Left lobe of liver (tissue), 2 donors: Measurements from ENCODE around the gene MYOM1. TPM values are rescaled to one million over a fixed set of nuclear protein-coding genes. Genes with fewer than 3 reads are reported as not detected.

Experiments used
- ATAC-seq: fragments of 200-7000 bp; cut with Tn5 transposase; one replicate; pipeline ENCODE4 v1.9.1; 2020; ENCODE audit warnings: mild to moderate bottlenecking, moderate library complexity
- DNase-seq: peaks from one replicate; pipeline ENCODE4 v3.0.0-alpha.2; 2020; ENCODE audit warnings: low spot score
- total RNA-seq: library from RNA; stranded (reverse); gene quantifications from one replicate; pipeline ENCODE4 v1.2.1, GENCODE V29; 2021
- donor health status: DM: no; HTN: no; CAD: no; lungs with moderate emphysema.
- donor health status: DM: no; HTN: yes; CAD: no.

Gene MYOM1
- total RNA-seq, 1 donor from 2014 or later, result 4.9 TPM

DNA sequence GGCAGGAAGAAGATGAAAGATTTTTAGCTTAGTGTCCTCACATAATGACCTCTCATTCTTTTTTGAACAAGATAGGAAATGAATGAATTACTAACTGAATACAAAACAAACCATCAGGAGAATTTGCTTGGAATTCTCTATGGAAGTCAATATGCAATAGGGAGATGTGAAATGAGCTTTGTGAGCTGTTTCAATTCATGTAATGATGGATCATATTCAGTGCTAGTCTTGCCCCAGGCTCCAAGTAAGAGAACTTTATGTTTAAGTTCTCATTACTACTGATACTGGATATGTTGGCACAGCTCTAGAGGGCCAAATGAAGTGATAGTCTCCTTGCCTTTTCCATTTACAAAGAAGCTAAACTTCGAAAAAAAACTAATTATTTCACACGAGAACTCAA is 29.2 kb downstream of the MYOM1 start:
- DNase-seq, result no peak

GRCh38 chr18:3189884-3190283 is 29.9 kb downstream of the MYOM1 start:
- DNase-seq (no peak), ATAC-seq (no peak)

More for the DNA sequence above, 29.2 kb downstream of the MYOM1 start:
- ATAC-seq, result no peak

DNA sequence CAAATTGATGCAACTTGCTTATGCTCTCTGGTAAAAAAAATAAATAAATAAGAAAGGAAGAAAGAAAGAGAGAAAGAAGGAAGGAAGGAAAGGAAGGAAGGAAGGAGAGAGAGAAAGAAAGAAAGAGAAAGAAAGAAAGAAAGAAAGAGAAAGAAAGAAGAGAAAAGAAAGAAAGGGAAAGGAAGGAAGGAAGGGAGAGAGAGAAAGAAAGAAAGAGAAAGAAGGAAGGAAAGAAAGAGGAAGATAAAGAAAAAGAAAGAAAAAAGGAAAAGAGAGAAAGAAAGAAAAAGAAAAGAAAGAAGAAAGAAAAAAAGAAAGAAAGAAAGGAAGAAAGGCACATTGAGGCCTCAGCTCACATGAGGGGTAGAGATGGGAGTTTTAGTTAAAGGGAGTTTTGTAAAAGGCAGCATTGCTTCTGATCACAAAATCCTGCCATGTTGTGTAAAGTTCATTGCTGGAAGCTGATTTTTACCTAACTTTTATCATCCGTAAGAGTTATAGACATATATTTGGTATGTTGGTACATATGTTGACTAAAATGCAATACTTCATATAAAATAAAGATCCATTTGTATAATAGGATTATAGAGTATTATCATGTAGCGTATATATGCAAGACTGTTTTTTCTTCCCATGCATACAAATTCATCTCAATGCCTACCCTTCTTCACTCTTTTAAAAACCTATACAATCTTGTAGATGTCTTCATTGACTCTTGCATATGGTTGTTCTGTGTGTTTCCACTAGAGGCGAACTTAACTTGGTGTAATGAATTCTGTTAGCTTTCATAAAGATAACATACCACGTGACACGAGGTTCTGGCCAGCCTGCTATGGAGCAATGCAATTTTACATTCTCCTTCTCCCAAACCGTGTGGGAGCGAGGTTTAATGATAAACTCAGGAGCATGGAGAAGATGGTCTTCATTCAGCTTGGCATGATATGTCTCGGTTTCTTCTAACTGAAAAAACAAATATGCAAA is 32.8 kb downstream of the MYOM1 start:
- ATAC-seq (no peak), DNase-seq (no peak)

GRCh38 chr18:3184275-3184963 is 35.3 kb downstream of the MYOM1 start:
- peak; percentile 80 for ATAC-seq

DNA sequence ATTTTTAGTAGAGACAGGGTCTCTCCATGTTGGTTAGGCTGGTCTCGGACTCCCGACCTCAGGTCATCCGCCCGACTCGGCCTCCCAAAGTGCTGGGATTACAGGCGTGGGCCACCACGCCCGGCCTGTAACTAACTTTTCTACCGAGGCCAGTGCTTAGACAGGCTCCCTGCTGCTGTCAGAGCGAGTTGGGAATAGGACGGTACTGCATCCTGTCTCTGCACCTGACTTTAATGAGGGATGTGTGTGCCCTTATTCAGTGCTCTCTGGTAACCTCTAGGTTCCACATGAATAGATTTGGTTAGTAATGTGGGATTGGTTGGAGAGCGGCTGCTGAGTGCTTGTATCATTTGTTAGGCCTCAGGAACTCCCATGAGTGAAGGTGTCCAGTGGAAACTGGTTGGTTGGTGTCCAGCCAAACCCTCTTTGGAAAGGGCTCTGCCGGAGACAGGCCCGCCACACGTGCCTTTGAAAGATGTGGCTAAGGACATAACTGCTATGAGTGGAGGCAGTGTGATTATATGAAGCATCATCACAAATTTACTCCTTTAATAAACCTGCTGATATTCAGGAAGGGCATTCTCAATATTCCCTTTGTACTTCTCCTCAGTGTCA is 36.6 kb downstream of the MYOM1 start:
- ATAC-seq (no peak), DNase-seq (no peak)

More at GRCh38 chr18:3184275-3184963, 35.3 kb downstream of the MYOM1 start:
- DNase-seq, result no peak

GRCh38 chr18:3180325-3180724 is 39.4 kb downstream of the MYOM1 start:
- ATAC-seq (no peak), DNase-seq (no peak)

GRCh38 chr18:3179430-3180089 is 40.2 kb downstream of the MYOM1 start:
- ATAC-seq, result no peak
- DNase-seq, result no peak

DNA sequence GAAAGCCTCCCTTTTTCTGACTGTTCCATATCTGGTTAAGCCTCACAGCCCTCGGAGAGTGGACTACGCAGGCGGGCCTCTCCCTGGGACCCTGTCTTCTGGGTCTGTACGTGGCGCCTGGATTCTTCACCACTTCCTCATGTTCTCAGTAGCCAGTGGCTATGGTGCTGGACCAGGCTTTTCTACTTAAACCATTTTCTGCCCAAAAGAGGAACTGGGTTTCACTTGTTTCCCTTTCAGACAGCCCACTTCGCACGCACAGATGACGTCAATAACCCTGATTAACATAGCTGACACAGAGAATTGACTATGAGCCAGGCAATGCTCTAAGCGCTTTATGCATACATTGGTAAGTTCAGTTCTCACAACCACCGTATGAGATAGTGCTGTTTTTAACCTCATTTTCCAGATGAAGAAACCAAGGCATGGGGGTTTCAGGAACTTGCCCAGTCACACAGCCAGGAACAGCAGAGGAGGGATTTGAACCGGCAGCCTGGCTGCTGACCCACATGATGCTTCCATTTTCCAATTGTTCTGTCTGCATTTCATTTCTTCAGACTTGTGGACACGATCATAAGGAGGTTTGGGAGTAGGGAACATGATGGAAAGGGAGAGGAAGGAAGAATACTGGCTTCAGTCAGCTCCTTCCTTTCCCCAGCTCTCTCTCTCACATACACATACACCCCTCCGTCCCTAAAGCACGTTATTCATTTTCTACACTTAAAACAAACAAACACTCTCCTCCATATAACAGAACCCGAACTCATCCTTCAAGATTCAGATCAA is 41.7 kb downstream of the MYOM1 start:
- DNase-seq (no peak), ATAC-seq (peak; percentile 46)

- no peak for DNase-seq
- ATAC-seq, result peak; percentile 28
Observed at GRCh38 chr18:3175195-3175758, 44.5 kb downstream of the MYOM1 start.

- DNase-seq (no peak), ATAC-seq (peak; percentile 29)
Observed at GRCh38 chr18:3172097-3172496, 47.7 kb downstream of the MYOM1 start.

- no peak for ATAC-seq
- no peak for DNase-seq
Observed at GRCh38 chr18:3171631-3172030, 48.1 kb downstream of the MYOM1 start.

- DNase-seq (no peak), ATAC-seq (no peak)
Observed at GRCh38 chr18:3170441-3171161, 49.2 kb downstream of the MYOM1 start.

GRCh38 chr18:3164381-3164780 is 55.4 kb downstream of the MYOM1 start:
- DNase-seq, result no peak
- ATAC-seq, result peak; percentile 55

DNA sequence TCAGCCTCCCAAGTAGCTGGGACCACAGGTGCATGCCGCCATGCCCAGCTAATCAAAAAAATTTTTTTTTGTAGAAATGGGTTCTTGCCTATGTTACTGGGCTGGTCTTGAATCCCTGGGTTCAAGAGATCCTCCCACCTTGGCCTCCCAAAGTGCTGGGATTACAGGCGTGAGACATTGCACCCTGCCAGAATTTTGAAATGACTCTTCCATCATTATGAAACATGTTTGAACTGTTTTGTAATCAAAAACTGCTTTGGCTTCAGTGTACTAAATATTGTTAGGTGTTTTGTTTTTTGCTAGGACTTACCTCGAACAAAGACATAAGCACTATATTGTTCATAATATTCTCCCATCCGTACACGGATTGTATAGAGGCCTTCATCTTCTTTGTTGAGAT is 55.8 kb downstream of the MYOM1 start:
- no peak for DNase-seq

DNA sequence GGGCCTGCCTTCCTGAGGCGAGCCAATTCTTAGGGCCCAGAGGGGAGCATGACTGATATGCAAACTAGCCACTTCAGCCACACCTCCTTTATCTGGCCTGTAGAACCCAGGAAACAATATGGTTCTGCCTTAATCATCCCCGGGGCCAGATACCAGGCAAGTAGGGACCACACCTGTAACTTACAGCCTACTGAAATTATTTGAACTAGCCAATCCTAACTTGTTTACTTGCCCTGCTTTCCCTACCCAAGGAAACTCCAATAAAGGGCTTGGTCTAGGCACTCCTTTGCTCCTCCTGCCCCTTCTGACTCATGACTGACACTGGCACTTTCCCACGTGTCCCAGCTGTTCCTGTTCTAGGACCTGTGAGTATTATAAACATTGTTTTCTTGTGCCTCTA is 57.6 kb downstream of the MYOM1 start:
- DNase-seq (no peak), ATAC-seq (no peak)

More for the DNA sequence above, 55.8 kb downstream of the MYOM1 start:
- ATAC-seq, result peak; percentile 63

DNA sequence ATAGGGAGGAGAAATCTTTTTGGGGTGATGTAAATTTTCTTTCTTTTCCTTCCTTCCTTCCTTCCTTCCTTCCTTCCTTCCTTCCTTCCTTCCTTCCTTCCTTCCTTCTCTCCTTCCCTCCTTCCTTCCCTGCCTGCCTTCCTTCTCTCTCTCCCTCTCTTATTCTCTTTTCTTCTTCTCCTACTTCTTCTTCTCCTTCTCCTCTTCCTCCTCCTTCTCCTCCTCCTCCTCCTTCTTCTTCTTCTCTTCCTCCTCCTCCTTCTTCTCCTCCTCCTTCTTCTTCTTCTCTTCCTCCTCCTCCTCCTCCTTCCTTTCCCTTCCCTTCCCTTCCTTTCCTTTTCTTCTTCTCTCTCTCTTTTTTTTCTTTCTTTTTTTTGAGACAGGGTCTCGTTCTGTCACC is 59.9 kb downstream of the MYOM1 start:
- DNase-seq (no peak), ATAC-seq (no peak)

GRCh38 chr18:3157606-3158005 is 62.2 kb downstream of the MYOM1 start:
- ATAC-seq, result no peak
- no peak for DNase-seq

DNA sequence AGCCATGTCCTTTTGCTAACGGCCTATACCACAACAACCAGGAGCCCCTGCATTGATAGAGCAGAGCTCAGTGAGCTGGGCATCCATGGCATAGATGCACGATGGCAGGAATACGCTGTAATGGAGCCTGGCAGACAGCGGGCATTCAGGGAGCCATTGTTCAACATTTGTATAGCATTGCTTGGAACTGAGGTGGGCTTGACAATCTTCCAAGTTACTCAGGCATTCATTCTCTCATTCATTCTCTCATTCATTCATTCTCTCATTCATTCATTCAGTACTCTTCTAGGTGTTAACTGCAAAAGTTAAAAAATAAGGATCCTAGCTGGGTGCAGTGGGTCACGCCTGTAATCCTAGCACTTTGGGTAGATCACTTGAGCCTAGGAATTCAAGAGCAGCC is 62.7 kb downstream of the MYOM1 start:
- ATAC-seq (no peak), DNase-seq (no peak)

DNA sequence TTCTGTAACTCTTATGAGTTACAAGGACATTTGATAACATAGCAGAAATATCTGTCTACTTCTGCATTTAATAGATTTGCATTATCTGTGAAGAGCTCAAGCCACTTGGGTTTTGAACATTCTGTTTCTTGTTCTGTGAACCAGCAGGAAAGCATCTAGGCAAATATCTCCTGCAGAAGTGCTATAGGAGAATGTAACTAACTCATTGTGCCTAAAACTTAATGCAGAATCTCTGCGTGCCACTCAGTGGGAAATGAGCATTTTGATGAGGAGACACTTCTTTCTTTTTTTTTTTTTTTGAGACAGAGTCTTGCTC is 63.5 kb downstream of the MYOM1 start:
- no peak for DNase-seq
- no peak for ATAC-seq
